GM18870 (cell line): ENCODE measurements around the gene LRR1.
"Not testable (repeated sequence)": the region's sequence is repeated elsewhere in the genome, so short reads cannot be mapped to it uniquely, and the experiment has no call there.

Experiments used
- ATAC-seq: cut with Tn5 transposase; IDR thresholded peaks from one replicate; pipeline ENCODE4 v1.9.1; 2021; ENCODE audit warnings: moderate library complexity; ENCODE audit not compliant: unreplicated experiment

Gene LRR1

GRCh38 chr14:49585803-49586672, 12.7 kb upstream of the LRR1 start, which contains the start of gene RPS29:
RPS29 (minus strand) TSS chr14:49586380; CDS start chr14:49586346, 34 bp downstream.
- ATAC-seq: peak; percentile 88

- peak; percentile 35 for ATAC-seq
Measured at GRCh38 chr14:49586673-49587460, 11.9 kb upstream of the LRR1 start.

GRCh38 chr14:49589387-49589786, 9.4 kb upstream of the LRR1 start:
- ATAC-seq: no peak

- ATAC-seq: no peak
Measured at GRCh38 chr14:49593016-49593415, 5.7 kb upstream of the LRR1 start.

- ATAC-seq: peak; percentile 26
Measured at GRCh38 chr14:49594347-49595091, 4.2 kb upstream of the LRR1 start.

- no peak for ATAC-seq
Measured at GRCh38 chr14:49598189-49598484, 603 bp upstream of the LRR1 start.

- ATAC-seq: no peak
Measured at GRCh38 chr14:49607583-49607982, 8.8 kb downstream of the LRR1 start.

GRCh38 chr14:49612251-49612650, 13.5 kb downstream of the LRR1 start:
- no peak for ATAC-seq

- no peak for ATAC-seq
Measured at GRCh38 chr14:49612671-49613070, 13.9 kb downstream of the LRR1 start.

- ATAC-seq: no peak
Measured at GRCh38 chr14:49614196-49614595, 15.5 kb downstream of the LRR1 start.

GRCh38 chr14:49615776-49616175, 17.0 kb downstream of the LRR1 start:
- ATAC-seq: no peak

GRCh38 chr14:49617852-49618519, 19.2 kb downstream of the LRR1 start:
- no peak for ATAC-seq

- ATAC-seq: not testable (repeated sequence)
Measured at GRCh38 chr14:49619273-49619672, 20.5 kb downstream of the LRR1 start.

GRCh38 chr14:49619730-49620129, 21.0 kb downstream of the LRR1 start:
- ATAC-seq: no peak

GRCh38 chr14:49620182-49621113, 21.7 kb downstream of the LRR1 start, which contains the start of the genes MGAT2 and RPL36AL:
MGAT2 (plus strand) TSS chr14:49620799; CDS start chr14:49621269, 470 bp downstream.
RPL36AL (minus strand) TSS chr14:49620626; CDS start chr14:49619104, 1,522 bp downstream.
- peak; percentile 88 for ATAC-seq

GRCh38 chr14:49621114-49621881, 22.6 kb downstream of the LRR1 start:
- ATAC-seq: no peak

GRCh38 chr14:49622022-49622607, 23.4 kb downstream of the LRR1 start:
- ATAC-seq: no peak

GRCh38 chr14:49623387-49623786, 24.6 kb downstream of the LRR1 start:
- no peak for ATAC-seq
